GM21619 (cell line): ENCODE measurements around the gene OR10V1.

Experiments used
- ATAC-seq: cut with Tn5 transposase; IDR thresholded peaks from one replicate; pipeline ENCODE4 v1.9.1; 2021; ENCODE audit not compliant: unreplicated experiment

OR10V1 gene

DNA sequence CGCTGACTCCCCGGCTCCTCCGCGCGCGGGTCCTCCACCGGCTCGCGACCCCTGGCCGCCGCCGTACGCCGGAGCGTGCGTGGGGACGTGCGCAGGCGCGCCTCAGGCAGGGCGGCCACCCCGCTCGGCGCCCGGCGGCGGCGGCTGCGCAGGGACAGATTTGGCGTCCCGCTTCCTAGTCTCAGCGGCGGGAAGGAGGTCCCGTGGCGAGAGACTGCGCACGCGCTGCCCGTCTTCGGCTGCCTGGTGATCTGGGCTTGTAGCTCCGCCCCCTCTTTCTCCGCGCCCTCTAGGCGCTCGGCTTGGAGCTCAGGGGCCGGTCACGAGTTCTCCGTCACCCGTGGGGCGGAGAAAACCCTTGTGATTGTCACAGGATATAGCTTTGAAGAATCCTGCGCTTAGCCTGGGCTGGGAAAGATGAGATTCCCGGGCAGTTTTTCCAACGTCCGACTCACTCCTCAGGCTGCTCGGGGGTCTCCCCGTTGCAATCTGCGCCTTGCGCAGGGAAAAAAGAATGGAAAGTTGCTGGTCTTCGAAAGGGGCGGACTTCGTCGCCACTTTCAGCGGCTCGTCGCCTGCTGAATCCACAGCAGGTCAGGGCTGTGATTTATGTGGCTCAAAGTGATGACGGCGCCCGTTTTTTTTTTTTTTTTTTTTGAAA lies 44.6 kb downstream of the OR10V1 start, which contains the start of gene PATL1:
Gene PATL1 (minus strand): TSS at position 88 of the 661 bp plus-strand sequence. CDS start 142 bp downstream, outside the sequence.
- peak; percentile 91 for ATAC-seq

DNA sequence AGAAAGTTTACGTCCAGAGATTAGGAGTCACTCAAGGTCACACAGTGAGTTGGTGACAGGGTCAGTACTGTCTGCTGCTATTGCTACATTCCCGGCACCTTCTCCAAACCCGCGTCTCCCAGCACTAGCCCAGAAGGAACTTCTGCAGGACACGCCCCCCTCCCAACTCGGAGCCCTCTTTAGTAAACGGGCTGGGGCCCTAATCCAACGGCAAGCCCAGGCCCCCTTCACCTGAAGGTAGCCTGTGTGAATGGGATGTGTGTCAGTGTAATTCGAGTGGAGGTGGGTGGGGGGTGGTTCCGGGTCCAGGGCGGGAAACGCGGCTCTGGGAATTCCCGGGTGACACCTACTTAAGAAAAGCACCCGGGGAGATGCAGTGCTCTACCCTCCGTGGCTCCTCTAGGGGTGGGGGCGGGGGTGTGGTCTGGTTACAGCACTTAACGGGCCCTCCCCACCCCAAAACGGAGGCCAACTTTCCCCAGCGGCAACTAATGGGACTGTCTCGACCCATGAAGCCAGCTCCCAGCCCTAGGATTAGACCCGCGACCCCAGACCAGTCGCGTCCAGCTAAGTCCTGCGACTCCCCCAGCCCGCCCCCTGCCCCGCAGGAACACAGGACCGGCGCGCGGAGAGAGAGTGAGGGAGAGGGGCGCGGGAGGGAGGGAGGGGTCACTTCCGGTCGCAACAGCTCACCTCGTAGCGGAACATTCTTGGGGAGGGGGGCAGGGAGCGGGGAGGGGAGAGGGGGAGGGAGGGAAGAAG lies 45.3 kb downstream of the OR10V1 start:
- ATAC-seq = peak; percentile 19

- ATAC-seq = no peak
Measured at GRCh38 chr11:59667812-59668187, 45.8 kb downstream of the OR10V1 start.

- no peak for ATAC-seq
Measured at GRCh38 chr11:59666969-59667368, 46.7 kb downstream of the OR10V1 start.
